HG02870 (cell line): Measurements from ENCODE around the gene KLF4.
A peak's percentile ranks its signal among the peaks of the same experiment; 100 is the strongest.
"Not testable (repeated sequence)": the region's sequence is repeated elsewhere in the genome, so short reads cannot be mapped to it uniquely, and the experiment has no call there.

ENCODE experiments used
- ATAC-seq: cut with Tn5 transposase; IDR thresholded peaks from one replicate; pipeline ENCODE4 v1.9.1; 2021; ENCODE audit warnings: mild to moderate bottlenecking, moderate library complexity; ENCODE audit not compliant: unreplicated experiment

KLF4 gene

GRCh38 chr9:107489687-107490605 lies at the start of gene KLF4:
Gene KLF4 (minus strand): TSS chr9:107489769. CDS start chr9:107489172, 597 bp downstream.
- peak; percentile 74 for ATAC-seq

DNA sequence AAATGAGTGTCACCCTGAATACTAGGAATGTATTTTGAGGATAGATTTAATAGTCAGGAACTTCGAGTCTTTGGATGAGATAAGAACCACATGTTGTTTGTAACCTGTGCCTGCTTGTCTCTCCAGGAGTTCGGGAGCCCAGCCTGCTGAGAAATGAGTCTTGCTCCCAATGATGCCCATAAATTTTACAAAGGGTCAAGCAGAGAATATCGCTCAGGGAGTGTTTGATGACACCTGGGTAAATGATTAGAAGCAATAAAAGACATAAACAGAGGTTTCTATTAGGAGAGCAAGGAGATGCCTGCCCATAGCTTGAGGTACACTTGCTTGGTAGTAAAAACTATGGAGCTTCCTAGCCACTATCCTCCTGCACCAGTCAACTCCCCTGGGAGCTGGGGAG lies 46.9 kb upstream of the KLF4 start:
- no peak for ATAC-seq

GRCh38 chr9:107534510-107535078 lies 45.0 kb upstream of the KLF4 start:
- no peak for ATAC-seq

- no peak for ATAC-seq
Observed at GRCh38 chr9:107530679-107531078, 41.1 kb upstream of the KLF4 start.

DNA sequence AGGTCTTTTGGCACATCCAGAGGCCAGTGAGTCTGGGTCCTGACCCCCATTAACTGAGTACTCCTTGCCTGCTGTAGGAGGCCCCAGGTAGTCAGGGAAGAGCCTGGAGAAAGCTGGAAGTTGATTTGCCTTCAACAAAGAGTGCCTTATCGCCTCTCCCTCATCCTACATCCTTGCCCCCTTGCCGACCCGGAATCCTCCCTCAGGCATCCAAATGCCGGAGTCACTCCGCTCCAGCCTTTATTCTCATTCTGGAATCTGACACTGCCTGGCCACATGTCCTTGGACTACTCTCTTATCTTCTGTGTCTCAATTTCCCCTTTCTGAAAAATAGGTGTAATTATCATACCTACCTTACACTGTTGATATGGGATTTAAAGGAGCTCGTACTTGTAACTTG lies 39.1 kb upstream of the KLF4 start:
- ATAC-seq, result no peak

DNA sequence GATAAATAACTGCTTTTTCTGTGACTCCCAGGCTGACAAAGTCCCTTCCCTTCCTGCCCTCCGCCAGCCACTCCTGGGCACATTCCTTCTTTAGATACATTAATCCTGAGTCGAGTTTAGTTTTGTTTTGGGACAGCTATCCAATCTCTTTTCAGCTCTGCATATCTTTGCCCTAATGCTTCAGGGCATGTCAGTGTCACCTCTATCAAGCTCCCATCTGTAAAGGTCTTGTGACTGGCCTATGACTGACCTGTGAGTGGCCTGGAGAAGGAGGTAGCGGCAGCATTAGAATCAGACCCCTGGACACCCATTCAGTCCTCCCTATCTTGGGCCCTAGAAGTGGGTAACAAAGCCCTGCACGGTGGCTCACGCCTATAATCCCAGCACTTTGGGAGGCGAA lies 34.0 kb upstream of the KLF4 start:
- no peak for ATAC-seq

GRCh38 chr9:107520186-107520585 lies 30.6 kb upstream of the KLF4 start:
- no peak for ATAC-seq

DNA sequence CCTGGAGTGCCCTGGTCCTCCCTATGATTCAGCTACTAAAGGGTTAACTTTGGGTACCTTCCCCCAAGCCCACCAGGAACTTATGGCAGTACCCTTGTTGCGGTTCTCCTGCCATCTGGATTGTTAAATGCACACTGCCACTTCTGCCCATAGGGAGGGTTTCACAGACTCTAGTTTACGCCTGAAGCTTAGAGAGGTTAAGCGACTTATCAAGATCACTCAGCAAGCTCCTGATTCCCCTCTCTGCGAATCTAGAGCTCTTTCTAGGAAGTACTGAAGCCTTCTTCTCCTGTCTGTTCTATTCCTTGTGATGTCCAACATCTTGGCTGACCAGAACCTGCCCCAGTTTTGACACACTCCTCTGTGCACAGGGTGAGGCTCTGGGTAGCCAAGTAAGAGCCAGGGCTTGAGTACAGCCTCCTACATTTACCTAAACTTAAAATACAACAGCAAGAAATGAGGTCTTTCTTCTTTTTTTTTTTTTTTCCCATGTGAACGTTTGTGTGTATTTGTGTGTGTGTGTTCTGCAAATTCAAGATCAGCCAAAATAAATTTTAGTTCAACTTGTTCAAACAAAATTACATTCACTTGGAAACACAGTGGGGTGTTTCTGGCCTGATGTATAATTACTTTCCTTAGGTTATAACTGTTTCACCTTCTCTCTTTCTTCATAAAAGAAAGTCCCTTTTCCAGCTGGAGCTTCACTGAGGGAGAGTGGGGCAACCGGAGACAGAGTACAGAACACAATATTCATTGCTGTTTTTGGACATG lies 28.7 kb upstream of the KLF4 start:
- ATAC-seq, result no peak

GRCh38 chr9:107513464-107514100 lies 24.0 kb upstream of the KLF4 start:
- no peak for ATAC-seq

GRCh38 chr9:107504585-107505455 lies 15.3 kb upstream of the KLF4 start:
- ATAC-seq, result no peak

DNA sequence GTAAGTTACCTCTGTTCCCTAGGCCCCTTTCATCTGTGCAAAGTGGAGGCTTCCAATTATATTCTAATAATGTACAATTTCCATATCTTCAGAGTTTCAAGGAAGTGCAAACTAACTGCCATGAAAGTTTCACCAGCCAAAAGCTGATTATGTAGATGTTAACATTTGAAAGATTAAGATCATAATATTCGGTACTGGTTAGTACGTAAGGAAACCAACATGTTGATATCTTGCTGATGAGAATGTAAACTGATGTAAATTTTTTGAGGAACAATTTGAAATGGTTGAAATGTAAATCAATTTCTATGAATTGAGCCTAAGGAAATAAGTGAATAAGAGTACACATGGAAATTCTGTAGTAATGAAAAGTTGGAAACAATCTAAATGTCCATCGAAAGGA lies 12.9 kb upstream of the KLF4 start:
- no peak for ATAC-seq

GRCh38 chr9:107500421-107501200 lies 11.0 kb upstream of the KLF4 start:
- ATAC-seq, result not testable (repeated sequence)

DNA sequence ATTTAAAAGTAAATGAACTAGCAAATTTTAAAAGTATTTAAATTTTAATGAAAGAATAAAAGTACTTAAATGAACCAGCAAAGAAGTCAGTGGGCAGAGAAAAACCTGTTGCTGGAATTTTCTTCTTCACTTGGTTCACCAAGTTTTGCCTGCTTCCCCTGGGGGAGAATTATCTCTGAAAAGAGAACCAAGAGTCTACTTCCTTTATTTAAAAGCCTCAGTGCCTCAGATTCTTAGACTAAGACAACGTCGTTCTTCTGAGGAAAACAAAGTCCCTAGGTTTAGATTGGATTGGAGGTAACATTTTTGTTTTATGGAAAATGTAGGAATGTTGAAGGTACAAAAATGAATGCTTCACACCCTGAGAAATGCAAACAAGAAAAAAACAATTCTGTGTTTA lies 7.4 kb upstream of the KLF4 start:
- no peak for ATAC-seq

GRCh38 chr9:107492381-107492970 lies 2.9 kb upstream of the KLF4 start:
- no peak for ATAC-seq

- ATAC-seq, result no peak
Observed at GRCh38 chr9:107491081-107492053, 1.8 kb upstream of the KLF4 start.

GRCh38 chr9:107490606-107490970 lies 1.0 kb upstream of the KLF4 start:
- not testable (repeated sequence) for ATAC-seq

DNA sequence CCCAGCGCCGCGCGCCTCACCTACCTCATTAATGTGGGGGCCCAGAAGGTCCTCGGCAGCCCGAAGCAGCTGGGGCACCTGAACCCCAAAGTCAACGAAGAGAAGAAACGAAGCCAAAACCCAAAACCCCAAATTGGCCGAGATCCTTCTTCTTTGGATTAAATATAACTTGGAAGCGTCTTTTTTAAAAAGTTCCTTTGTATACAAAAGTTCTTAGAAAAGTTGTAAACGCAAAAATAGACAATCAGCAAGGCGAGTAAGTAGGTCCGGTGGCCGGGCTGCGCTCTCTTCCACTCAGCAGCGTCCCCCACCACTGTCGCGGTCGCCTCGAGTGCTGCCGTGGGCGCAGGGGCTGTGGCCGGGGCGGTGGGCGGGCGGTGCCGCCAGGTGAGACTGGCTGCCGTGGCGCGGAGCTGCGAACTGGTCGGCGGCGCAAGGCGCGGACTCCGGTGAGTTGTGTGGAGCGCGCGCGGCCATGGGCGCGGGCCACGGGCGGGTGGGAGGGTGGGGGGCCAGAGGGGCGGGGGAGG lies 360 bp downstream of the KLF4 start:
- peak; percentile 37 for ATAC-seq
